ENCODE results near the gene ZC3H12D.
A peak's percentile ranks its signal among the peaks of the same experiment; 100 is the strongest.

The ZC3H12D gene

DNA sequence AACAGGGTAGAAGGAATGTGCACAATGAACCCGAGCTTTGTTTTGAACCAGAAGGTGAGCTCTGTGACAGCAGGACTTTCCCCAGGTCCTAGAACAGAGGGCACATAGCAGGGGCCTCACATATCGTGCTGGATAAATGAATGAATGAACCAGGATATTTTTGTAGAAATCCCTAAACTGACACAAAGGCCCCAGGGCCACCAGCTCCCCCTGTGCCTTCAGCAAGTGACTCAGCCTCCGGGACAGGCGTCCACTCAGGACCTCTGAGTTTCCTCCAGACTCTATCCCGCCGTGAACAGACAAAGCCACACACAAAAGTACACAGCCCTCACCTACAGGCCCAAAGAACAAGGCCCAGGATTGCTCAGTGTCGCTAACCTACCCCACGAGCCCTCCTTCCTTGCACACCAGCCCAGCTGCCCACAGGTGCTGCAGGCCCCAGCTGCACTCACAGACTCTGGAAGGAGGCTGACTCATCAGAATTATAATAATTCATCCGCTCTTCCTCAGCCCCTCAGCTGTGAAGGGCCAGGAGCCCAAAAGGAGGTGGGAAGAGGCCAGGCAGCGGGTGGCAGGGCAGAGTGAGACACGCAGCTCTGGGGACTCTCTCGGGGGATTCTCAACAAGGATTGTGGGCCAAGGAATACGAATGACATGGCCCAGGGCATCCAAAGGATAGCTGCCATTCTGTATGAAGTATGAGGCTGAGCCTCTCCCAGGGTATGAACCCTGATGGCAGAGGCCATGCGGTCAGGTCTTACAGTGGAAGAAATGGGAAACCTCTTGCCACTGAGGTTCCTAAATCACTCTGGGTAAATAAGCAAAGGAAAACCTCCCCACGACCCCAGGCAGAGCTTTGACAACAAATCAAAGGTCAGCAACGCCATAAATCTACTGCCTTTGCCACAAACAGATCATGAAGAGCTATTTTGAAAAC, 43.8 kb downstream of the ZC3H12D start:
- DNase-seq, result no peak

DNA sequence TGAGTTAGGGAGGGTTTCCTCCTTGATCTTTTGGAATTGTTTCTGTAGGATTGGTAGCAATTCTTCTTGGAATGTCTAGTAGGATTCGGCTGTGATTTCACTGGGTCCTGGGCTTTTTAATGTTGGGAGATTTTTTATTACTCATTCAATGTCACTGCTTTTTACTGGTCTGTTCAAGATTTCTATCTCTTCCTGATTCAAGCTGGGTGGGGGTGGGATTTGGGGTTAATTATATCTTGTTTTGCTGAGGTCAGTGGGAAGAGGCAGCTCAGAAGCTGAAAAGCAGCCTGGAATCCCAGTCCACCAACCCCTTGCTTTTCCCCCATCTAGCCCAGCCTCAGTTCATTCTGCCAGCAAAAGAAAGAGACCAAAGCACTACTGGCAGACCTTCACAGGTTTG, 45.2 kb downstream of the ZC3H12D start:
- no peak for DNase-seq

DNA sequence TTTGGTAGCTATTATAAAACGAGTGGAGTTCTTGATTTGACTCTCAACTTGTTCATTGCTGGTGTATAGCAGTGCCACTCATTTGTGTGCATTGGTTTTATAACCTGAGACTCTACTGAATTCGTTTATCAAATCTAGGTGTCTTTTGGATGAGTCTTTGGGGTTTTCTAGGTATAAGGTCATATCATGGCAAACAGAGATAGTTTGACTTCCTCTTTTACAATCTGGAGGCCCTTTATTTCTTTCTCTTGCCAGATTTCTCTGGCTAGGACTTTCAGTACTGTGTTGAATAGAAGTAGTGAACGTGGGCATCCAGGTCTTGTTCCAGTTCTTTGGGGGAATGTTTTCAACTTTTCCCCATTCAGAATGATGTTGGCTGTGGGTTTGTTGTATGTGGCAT, 46.0 kb downstream of the ZC3H12D start:
- no peak for DNase-seq

DNA sequence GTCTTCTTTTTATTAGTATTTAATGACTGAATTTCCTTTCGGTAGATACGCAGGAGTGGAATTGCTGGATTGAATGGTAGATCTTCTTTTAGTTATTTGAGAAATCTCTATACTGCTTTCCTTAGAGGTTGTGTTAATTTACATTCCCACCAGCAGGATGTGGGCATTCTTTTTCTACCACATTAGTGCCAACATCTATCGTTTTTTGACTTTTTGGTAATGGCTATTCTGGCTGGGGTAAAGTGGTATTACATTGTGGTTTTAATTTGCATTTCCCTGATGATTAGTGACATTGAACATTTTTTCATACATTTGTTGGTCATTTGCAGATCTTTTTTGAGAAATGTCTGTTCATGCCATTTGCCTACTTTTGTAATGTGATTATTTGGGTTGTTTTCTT, 47.6 kb downstream of the ZC3H12D start:
- no peak for DNase-seq

DNA sequence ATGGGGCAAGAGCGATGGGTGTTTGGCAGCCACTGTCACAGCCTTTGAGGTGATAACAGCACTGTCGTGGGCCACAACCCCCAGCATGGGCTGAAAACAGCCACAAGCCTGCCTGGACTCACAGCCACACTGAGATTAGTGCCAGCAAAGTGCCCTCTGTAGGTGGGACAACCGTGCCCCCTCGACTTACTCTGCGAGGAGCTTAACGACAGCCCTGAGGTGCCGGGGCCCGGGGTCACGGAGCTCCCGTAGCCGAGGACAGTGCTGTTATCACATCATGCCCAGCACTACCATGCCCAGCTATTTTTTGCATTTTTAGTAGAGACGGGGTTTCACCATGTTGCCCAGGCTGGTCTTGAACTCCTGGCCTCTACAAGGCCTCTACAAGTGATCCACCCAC, 48.2 kb downstream of the ZC3H12D start:
- no peak for DNase-seq

DNA sequence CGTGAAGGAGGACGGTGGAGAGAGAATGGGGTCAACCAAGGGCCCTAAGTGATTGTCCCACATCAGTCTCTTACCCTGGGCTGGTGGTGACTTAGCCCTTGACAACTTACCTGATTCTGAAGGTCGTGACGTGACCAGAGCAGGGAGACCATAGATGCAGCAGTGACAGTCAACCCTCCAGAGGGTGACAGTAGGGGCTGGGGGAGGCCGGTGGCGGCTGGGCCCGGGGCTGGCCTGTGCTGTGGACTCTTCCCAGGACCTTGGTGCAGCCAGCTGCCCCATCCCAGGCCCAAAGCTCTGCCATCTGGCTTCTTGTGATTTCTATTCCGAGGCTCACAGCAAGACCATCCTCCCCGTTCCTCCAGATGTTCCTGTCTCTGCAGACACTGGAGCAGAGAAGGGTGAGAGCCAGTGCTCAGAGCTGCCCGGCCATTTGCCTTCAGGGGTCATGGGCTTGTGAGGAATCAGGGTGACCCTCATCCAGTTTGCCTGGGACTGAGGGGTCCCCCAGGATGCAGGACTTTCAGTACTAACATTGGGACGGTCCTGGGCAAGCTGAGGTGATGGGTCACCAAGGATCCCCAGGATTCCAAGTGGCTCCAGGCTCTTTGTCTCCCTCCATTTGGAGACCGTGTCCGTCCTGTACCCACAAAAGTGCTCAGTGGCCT, 48.8 kb downstream of the ZC3H12D start:
- no peak for DNase-seq

DNA sequence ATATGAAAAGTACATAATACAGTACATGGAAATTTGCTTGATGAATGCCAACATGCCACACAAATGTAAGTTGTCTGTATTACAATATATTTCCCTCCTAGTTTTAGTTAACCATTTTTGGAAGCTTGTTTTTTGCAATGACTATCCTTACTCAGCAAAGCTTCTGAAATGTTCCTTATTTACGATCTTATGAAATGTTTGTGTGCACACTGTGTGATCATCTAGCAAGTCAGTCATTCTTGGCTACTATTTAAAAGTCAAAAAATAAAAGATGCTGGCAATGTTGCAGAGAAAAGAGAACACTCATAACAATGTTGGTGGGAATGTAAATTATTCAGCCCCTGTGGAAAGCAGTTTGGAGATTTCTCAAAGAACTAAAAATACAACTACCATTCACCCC, 50.9 kb downstream of the ZC3H12D start:
- DNase-seq, result no peak

DNA sequence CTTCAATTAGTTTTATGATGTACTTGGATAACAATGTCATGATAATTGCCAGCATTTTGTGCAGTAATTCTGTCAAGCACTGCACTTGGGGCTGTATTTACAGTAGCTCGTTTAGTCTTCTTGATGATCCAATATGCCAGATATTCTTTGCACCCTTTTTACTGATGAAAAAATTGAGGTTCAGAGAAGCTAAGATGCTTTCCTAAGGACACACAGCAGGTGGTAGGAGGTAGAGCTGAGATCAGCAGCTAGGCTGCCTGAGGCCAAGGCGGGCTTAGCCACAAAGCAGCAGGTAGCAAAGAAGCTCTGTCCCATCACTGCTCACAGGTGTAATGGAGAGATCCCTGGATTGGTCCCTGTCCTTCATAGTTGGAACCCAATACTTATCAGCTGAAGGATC, 51.4 kb downstream of the ZC3H12D start:
- DNase-seq, result no peak

DNA sequence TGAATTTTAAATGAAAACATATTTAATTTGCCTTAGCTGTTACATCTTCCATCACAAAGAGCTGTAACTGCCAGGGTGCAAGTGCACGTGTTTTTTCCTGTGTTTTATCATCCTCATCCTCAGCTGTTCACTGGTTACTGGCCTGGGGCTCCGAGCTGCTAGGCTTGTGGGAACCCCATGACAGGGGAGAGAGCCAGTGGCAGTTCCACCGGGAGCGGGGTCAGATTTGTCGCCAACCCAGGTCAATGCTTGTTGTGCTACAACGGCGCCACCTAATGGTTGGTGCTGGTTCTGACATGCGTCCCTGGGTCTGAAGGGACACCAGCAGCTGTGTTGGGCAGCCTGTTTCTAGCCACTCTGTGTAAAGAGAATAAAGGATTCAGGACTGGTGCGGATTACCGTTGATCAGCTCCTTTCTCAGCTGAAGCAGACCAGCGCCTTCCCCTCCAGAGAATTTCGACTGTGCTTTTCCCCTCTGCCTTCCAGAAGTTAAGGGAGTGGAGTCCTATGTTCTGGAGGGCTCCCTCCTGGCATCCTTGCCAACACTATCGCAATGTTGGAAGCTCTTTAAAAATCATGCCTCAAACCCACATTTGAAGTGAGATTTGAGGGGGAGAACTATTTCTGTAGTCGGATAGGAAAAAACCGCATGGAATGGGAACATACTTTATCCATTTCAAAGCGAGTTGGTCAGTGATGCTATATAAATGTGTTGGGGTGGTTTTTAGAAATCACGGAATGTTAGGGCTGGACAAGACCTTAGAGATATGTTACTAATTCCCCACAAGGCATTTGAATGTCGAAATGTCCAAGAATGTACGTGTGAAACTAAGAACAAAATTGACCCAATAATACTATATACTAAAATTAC, 52.7 kb downstream of the ZC3H12D start:
- DNase-seq, result peak; percentile 93

DNA sequence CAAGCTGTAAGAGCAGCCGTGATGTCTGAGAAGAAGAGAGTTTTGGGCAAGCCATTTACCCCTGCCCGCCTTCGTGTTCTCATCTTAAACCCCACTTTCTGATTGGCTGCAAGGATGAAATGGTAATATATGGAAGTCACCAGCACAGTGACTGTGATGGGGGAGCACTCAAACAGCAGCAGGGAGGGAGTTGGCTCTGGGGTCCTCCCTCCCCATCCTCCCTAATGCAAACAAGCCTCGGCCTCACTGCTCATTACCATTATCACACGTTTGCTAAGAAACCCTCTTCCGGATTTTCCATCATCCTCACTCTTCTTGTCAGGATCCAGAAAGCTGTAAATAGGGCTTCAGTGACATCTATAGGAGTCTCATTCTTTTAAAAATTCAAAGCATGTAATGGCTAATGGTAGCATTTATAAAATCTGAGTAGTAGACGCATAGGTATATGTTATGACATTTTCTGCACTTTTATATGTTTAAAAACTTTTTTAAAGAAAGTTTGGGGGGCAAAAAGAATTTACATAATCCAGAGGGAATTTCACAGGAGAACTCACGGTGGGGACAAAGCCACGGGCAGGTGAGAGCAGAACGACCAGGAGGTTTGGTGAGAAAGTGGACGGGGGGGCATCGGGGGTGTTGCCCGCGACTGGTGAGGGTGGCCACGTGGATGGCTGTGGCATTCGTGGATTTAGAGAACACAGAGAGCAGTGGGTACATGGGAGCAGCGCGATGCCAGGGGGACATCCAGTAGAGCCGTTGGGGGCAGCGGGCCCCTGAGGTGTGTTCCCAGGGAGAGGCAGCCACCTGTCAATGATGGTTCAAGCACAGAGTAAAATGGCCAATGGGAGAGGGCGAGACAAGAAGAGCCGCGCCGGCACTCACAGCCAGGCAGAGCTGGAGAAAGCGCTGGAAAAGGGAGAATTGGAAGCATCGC, 55.1 kb downstream of the ZC3H12D start:
- DNase-seq, result no peak

DNA sequence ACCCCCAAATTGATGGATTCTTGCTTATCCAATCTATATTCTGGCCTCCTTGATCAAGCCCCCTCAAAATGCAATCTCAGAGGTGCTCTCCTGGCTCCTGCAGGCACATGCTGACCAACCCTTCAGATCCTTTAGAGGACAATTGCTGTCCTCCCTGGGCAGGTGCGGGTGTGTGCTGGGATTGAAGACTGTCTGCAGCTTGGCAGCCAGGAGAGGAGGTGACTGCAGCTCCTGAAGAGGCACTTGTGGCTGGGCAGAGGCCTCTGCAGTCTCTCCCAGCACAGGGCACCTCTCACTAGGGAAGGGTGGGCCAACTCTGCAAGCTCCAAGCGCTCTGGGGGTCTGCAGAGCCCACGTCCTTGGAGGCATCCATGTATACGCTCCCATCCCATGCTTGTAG, 56.2 kb downstream of the ZC3H12D start:
- no peak for DNase-seq

DNA sequence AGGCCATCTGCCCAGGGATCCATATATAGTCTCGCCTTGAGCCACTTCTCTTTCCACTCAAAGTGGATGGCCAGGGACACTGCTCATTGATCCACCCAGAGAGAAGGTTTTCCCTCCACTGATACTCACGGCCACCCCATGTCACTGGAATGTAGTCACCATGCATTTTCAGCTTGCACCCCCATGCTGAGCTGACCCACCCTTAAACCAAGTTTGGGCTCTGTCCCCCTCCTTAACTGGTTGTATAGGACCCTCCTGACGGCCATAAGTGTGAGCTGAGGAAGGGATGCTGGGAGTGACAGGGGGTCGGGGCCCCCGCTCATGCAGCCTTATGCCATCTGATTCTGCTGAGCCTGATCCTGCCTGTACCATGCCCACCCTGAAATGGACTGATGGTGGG, 59.1 kb downstream of the ZC3H12D start:
- no peak for DNase-seq

DNA sequence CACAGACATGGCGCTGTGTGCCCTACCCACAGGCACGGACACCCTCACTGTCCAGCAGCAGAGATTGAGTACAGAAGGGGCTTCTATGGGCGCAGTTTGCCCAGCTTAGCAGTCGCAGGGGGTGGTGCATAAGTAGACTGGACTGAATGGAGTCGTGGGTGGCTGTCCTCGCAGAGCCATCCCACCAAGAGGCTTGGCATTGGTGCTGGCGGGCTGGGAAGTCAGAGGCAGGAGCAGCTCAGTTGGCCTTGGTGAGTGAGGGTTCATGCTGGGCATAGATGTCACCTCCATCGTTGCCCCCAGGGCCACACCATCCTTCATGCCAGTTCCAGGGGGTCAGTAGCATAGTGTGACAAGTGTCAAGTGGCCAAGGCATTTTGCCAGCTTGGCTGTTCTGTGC, 59.6 kb downstream of the ZC3H12D start:
- no peak for DNase-seq

DNA sequence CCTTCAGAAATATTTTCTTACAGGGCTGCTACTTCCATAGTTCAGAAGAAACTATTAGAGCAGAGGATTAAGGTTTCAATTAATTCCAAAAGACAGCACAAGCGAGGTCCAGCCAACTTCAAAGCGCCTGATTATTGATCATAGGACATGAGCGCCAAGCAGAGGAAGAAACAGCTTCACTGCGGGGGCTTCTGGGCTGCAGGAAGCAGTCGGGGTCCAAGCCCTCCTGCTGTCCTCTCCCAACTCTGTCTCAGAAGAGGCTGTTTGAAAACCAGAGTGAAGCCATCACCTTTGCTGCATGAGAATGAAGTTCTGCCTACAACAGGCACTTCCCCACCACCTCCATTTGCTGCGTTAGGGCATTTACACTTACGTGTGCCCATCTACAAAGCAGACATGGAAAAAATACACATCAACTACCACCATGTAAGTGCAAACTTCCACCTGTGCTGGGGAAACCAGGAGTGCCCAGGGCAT, 60.8 kb downstream of the ZC3H12D start:
- no peak for DNase-seq

DNA sequence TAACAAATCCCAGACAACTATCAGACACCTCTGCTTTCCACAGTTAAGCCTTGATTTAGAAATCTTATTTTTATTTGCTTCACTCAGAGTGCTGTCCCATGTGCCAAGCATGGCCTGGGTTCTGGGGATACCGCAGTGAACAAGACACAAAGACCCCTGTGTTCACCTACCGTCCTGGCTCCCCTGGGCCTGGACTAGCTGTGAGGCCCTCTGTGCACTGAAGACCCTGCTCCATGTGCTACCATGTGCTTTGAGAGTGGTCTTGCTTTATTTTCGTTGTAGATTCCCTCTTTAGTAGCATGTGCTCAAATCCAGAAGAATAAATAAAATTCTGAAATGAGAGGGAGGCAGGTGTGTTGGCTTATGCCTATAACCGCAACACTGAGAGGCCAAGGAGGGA, 62.2 kb downstream of the ZC3H12D start:
- no peak for DNase-seq

DNA sequence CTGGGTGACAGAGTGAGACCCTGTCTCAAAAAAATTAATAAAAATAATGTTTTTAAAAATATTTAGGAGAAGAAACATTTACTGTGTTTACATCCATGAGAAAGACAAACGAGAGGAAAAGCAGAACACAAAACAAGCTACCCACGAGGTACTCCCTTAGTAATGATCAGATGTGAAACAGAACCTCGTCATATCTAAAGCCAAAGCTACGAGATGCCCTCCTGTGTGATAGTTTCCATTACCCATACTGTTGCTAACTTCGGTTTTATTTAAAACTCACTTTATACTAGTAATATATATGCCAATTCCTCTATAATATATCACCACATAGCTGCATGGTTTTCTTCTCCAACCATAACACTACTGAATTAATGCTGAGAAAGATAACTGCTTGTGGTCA, 63.7 kb downstream of the ZC3H12D start:
- no peak for DNase-seq

DNA sequence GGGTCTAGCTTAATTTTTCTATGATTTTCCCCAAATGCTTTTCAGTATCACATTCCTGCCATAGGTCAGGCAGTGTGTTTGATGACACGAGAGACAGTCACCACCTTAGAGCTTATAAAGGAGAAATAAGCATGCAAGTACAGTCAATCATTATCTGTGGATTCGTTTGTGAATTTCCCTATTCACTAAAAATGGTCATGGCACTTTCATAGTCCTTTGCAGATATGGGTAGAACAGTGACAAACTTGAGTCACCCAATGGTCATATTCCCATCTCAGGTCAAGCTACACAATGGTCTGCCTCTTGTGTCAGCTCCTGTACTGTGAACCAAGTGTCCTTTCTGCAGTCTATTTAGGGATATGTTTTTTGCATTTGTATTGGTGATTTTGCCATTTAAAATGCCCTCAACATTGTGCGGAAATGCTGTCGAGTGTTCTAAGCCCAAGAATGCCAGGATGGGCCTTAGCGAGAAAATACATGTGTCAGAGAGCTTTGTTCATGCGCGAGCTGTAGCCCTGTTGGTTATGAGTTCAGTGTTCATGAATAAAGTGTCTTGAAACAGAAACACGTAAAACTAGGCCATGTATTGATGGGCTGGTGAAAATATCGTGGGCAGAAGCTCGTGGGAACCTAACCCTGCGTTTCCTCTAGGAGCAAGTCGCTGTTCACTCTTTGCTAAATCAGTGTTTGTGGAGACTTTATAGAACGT, 65.0 kb downstream of the ZC3H12D start:
- no peak for DNase-seq

DNA sequence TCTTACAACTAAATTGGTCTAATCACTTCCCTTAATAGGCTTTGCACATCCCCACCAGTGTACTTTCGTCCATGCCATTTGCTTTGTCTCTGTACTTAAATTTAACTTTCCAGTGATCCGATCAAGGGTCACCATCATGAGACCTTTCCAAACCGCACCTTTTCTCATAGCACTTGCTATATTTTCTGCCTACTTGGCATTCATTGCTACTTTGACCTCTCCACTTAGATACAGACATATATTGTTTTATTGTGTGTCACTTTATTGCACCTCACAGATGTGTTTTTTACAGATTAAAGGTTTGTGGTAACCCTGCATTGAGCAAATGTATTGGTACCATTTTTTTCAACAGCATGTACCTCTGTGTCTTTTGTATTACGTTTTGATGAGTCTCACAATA, 70.0 kb downstream of the ZC3H12D start:
- no peak for DNase-seq

DNA sequence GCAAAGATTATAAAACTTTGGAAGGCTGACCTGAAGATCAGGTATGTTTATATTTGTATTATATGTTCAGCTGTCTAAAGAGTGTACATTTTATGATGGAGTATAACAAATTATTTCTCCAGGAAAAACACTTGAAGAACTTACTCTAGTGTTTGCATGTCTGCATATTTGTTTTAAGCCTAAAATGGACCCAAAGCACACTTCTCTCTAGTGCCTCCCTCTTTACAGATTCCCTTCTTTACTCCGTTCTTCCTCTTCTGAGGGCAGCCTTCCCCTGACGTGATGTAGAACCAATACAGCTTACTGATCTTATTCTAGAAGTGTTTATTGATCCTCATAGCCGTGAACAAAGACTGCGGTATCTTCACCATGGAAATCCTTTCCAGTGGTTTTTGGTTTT, 70.8 kb downstream of the ZC3H12D start:
- DNase-seq, result no peak

DNA sequence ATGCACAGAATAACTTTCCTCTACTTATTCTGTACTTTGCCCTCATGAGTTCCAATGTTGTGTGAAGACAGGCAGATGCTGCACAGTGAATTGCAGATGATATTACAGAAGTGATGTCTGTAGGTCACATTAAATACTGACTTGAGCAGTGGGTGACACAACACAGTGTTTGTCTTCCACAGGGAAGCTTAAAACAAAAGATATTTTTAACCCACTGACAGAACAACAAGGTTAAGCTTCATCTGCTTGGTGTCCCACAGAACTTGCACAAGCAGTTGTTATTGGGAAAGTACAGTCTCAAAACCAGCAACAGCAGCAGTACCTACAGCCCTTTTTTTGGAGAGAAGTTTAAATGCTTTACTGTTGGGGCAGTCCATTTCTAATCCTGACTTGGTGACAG, 74.3 kb downstream of the ZC3H12D start:
- DNase-seq, result no peak

DNA sequence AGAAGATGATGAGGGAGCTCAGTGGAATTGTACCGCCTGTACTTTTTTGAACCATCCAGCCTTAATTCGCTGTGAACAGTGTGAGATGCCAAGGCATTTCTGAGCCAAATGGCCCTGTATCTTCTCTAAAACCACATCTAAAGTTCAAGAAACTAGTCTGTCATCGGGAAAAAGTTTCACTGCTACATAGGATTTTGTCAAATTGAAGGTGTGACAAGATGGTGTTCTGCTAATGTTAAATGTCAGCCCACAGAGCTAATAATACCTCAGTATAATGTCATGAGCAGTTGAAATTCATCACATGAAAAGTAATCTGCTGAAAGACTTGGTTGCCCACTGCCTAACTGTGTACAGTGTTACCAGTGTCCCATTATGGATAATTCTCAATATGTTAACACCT, 75.2 kb downstream of the ZC3H12D start:
- DNase-seq, result no peak

Data from activated CD4-positive, alpha-beta T cell treated with anti-CD3 and anti-CD28 coated beads, Interleukin-2, amount 50 U/mL, for 16 hours (primary cell).